GM15510 (cell line): ENCODE results near the gene ZBTB40.

Source experiments
- POLR2A ChIP-seq: IDR thresholded peaks from 3 replicates; pipeline ENCODE4 v1.6.1; 2011; ENCODE audit warnings: borderline replicate concordance; ENCODE audit not compliant: insufficient read length; ENCODE audit errors: extremely low read depth

ZBTB40 gene

DNA sequence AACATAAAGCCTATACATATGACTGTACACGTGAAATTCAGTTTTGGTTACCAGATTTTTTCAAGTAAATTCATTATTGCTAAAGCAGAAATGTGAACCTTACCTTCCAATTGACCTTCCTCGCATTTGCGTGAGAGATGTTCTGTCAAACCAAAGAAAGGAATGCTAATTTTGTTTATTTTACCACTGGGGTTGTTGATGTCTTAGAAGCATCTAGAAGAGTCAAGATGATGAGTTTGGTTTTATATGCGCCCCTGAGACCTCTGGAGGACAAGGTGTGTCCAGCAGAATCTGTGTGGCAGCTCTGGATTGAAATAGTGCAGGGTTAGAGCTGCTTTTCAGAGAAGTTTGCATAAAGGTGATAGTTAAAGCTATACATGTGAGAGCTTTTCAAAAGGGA, 48.4 kb downstream of the ZBTB40 start:
- TF ChIP-seq POLR2A: no peak

DNA sequence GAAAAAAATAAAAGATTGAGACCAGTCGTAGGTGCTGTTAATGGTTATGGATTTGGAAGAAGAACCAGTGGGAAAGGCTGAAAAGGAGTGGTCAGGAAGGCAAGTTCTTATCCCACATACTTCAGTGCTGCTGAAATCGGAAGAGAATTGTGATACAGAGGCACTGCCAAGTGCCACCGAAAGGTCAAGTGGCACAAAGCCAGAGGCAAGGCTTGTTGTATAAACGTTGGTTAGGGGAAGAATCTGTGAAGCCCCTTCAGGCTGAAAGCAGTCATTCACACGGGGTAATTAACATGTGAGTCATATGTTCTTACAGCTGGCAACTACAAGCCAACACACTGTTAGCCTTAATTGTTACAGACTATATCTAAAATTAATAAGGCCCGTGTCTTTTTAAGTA, 48.8 kb downstream of the ZBTB40 start:
- TF ChIP-seq POLR2A: no peak

GRCh38 chr1:22502202-22502601, 50.6 kb downstream of the ZBTB40 start:
- TF ChIP-seq POLR2A: no peak

DNA sequence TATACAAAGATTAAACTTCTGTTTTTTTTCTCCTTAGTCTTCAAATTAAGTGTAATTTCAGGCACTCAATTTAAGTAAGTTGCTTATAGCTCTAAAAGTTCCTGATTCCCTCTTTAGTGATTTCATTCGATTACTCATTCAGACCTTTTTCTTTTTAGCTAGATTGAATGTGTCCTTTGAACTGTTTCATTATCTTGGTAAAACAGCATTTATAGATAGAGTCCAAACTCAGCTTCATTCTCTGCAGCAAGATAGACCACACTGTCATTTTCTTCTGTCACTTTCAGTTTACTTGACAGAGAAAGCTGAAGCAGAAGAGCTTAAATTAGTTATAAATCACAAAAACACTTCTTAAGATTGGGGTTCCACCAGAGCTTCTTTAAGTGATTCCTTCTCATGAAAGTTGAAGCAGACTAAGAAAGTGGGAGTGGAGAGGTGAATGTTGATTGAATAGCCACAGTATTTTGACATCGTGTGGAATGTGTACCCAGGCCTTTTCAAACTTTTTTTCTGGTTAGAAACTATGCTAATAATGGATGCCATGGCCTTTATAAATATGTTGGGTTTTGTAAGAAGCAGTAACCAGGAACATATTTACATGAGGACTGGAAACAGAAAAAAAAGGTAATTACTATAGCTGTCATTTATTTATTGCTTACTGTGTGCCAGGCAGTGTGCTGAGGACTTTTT, 52.2 kb downstream of the ZBTB40 start:
- TF ChIP-seq POLR2A: no peak

DNA sequence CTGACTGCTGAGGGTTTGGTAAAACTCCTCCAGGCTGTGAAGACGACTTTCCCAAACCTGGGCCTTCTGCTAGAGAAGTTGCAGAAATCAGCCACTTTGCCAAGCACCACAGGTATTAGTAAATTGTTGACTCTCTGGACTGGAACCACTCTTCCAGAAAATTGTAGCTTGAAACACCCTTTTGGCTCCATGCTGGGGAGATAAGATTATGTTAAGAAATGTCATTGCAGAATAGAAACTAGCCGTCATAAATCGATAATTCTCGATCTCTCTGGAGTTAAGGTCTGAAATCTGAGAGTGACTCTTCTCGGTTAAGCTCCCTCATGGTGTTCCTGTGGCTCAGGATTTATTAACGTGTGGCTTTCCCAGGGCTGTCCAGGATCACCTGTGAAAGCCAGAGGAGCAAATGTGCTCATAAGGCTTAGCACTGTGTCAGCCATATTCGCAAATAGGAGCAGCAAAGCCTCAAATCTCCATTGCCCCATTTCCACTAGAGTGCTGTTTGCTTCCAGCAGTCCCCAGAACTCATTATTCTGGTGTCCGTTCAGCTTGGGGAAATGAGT, 54.6 kb downstream of the ZBTB40 start:
- no peak for TF ChIP-seq POLR2A

DNA sequence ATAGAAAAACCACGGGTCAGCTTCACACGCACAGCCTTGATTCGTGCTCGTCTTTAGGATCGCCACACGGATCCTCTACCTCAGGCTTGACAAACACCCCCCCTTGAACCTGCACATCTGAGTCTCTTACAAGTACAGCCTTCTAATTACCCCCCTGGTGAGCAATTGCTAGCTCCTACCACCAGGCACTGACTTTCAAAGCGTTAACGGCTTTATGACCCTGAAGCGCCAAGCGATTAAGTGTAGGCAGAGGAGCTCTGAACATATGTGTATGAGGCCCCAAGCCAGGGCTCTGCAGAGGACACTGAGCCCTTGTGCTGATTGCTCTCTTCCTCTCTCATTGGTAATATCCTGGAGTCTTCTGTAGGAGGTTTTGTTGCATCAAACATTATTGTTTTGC, 55.9 kb downstream of the ZBTB40 start:
- no peak for TF ChIP-seq POLR2A

- no peak for TF ChIP-seq POLR2A
Observed at GRCh38 chr1:22508329-22508728, 56.7 kb downstream of the ZBTB40 start.

GRCh38 chr1:22508991-22509390, 57.3 kb downstream of the ZBTB40 start:
- no peak for TF ChIP-seq POLR2A

DNA sequence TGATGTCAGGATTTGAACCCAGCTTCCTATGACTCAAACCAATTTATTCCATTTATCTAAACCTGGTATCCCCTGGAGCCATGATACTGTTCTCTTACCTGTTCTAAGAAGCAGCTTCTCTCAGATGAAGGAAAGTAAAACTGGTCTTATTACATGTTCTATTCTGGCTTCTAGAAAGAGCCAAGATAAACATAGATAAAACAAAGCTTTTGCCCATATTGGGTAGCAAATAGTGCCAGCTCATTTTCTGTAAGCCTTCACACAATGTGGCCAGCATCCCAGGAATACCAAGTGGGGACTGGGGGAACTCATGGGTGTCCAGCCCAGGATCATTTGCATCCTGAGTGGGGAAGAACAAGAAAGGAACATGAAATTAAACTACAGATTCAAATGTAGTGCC, 58.2 kb downstream of the ZBTB40 start:
- TF ChIP-seq POLR2A: no peak

- no peak for TF ChIP-seq POLR2A
Observed at GRCh38 chr1:22512873-22513272, 61.2 kb downstream of the ZBTB40 start.

DNA sequence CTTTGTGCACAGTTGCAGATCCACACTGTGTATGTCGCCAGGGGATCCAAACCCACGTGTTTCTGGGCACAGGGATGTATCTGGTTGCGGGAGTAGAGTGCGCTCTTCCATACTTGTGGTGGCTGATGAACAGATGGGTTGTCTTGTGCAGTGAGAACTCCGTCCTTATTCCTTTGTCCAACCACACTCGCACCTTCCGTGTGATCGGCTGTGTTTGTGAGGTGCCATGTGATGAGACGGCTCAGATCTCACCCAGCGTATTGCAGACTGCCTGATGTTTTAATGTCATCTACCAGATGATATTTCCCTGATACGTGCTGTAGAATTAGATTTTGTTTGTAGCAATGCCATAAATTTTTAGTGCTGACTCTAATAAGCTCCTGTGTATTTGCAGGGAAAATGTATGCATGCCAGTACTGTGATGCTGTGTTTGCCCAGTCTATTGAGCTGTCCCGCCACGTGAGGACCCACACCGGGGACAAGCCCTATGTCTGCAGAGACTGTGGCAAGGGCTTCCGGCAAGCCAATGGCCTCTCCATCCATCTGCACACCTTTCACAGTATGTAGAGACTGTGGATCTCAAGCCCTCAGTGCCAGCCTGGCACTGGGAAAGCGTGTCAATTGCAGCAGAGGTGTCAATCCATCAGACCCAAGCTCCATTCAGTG, 65.4 kb downstream of the ZBTB40 start:
- no peak for TF ChIP-seq POLR2A

DNA sequence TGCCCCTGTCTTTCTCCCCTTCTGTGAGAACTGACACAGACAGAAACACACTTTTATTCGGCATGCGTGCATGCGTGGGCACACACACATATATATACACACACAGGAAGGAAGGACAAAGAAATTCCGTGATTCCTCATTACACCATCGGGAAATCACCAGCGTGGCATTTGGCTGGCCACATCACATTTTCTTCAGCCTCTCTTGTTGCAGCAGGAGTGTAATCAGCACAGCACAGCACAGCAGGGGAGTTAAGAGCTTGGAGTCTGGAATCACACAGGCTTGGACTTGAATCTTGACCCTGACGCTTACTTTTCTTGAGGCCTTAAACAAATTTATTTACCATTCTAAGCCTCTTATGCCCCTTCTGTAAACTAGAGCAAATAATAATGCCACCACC, 66.3 kb downstream of the ZBTB40 start:
- TF ChIP-seq POLR2A: no peak

DNA sequence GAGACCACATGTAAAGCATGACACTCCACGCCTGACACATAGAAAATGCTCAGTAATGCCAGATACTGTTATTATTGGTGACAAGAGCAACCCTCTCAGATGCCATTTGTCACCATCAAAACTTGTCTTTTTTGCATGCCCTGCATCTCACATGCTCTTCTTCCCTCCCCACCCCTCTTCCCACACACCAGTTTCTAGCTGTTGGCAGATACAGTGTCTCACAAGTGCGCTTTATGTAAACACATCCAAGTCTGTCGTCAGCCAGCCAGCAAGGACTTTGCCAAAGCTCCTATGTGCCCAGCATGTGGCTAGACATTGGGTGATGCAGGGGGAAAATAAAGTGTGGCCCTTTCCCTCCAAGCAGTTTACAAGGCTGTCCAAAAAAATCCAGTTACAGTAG, 66.7 kb downstream of the ZBTB40 start:
- no peak for TF ChIP-seq POLR2A

- TF ChIP-seq POLR2A: no peak
Observed at GRCh38 chr1:22520871-22521270, 69.2 kb downstream of the ZBTB40 start.

- no peak for TF ChIP-seq POLR2A
Observed at GRCh38 chr1:22521692-22522091, 70.0 kb downstream of the ZBTB40 start.

DNA sequence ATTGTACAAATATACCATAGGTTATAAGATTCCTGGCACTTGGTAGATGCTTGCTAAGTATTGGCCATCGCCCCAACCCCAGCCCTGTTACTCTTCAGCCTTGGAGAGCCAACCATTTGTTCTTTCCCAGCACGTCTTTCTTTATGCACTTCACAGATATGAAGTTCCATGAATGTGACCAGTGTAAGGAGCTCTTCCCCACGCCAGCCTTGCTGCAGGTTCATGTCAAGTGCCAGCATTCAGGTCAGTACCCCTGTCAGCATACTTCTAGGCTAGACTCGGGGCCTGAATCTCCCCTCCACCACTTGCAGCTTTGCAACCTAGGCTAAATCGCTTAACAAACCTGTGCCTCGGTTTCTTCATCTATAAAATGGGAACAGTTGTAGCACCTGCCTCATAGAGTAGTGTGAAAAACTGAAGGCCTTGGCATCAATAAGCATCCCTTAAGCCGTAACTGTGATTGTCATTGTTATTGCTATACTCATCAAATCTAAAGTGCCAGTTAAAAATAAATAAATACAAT, 70.6 kb downstream of the ZBTB40 start:
- no peak for TF ChIP-seq POLR2A
